CD4-positive, alpha-beta T cell (primary cell): ENCODE results near the gene ZNRF3. TPM values are rescaled to one million over a fixed set of nuclear protein-coding genes. Genes with fewer than 3 reads are reported as not detected.
"Not testable (repeated sequence)": the region's sequence is repeated elsewhere in the genome, so short reads cannot be mapped to it uniquely, and the experiment has no call there.

ENCODE experiments used
- ATAC-seq: fragments of 200-7000 bp; cut with Tn5 transposase; one replicate; pipeline ENCODE4 v1.10.0; 2022; ENCODE audit warnings: mild to moderate bottlenecking; ENCODE audit not compliant: poor library complexity
- CTCF ChIA-PET: fragments of 350-600 bp; sonication (Branson Sonifier 250); formaldehyde crosslinking; loops from one replicate; lab custom pipeline; 2021; ENCODE audit warnings: antibody characterized with exemption, inconsistent platforms; lab: Charles Lee
- POLR2A ChIA-PET: fragments of 350-600 bp; sonication (Branson Sonifier 250); formaldehyde crosslinking; loops from one replicate; lab custom pipeline; 2021; ENCODE audit warnings: antibody characterized with exemption, inconsistent platforms; lab: Charles Lee
- DNase-seq, 14 experiments: peaks; one replicate each; pipeline ENCODE4 v3.0.0-alpha.2; 2013 to 2020; ENCODE audit warnings: mixed read lengths in 2 of 14
- H3K27ac ChIP-seq, 2 donors: one replicate each; pipeline versions ENCODE4 v1.5.1 to v1.7.0; 2013; ENCODE audit warnings: low read length in 2 of 2, low read depth in 1 of 2, mild to moderate bottlenecking in 1 of 2
- H3K27me3 ChIP-seq, 2 experiments: 1 replicate in 1 of 2; 2 replicates in 1 of 2; pipeline versions ENCODE4 v1.6.1 to v1.7.0; 2013; ENCODE audit warnings: low read length in 2 of 2, control low read depth in 1 of 2, mild to moderate bottlenecking in 1 of 2, moderate library complexity in 1 of 2; ENCODE audit not compliant: insufficient read depth in 2 of 2, control insufficient read depth in 1 of 2
- H3K36me3 ChIP-seq: one replicate; pipeline ENCODE4 v1.6.1; 2013; ENCODE audit warnings: low read length, control low read depth; ENCODE audit not compliant: insufficient read depth
- H3K4me1 ChIP-seq: one replicate; pipeline ENCODE4 v1.6.1; 2013; ENCODE audit warnings: low read length, control low read depth; ENCODE audit not compliant: insufficient read depth
- H3K4me3 ChIP-seq: one replicate; pipeline ENCODE4 v1.5.1; 2013; ENCODE audit warnings: mild to moderate bottlenecking, low read length, moderate library complexity
- H3K9me3 ChIP-seq, 2 experiments: 1 replicate in 1 of 2; 2 replicates in 1 of 2; pipeline versions ENCODE4 v1.6.1 to v1.7.0; 2013; ENCODE audit warnings: low read length in 2 of 2, mild to moderate bottlenecking in 2 of 2, control low read depth in 1 of 2, moderate library complexity in 1 of 2; ENCODE audit not compliant: control insufficient read depth in 1 of 2, insufficient read depth in 1 of 2
- H3K27ac Mint-ChIP-seq: one replicate; pipeline ENCODE4 v1.8.0; 2020; ENCODE audit warnings: mixed read lengths
- H3K27me3 Mint-ChIP-seq: one replicate; pipeline ENCODE4 v1.8.0; 2021; ENCODE audit warnings: mixed read lengths
- H3K36me3 Mint-ChIP-seq: one replicate; pipeline ENCODE4 v1.8.0; 2021; ENCODE audit warnings: low read depth, mixed read lengths
- H3K4me1 Mint-ChIP-seq: one replicate; pipeline ENCODE4 v1.8.0; 2021; ENCODE audit warnings: low read depth, mixed read lengths
- H3K4me3 Mint-ChIP-seq: one replicate; pipeline ENCODE4 v1.8.0; 2020; ENCODE audit warnings: mild to moderate bottlenecking, mixed read lengths
- H3K9me3 Mint-ChIP-seq: one replicate; pipeline ENCODE4 v1.8.0; 2020; ENCODE audit warnings: mixed read lengths
- CTCF ChIP-seq: fragments of 200-600 bp; IDR thresholded peaks from one replicate; pipeline ENCODE4 v1.8.0; 2022; ENCODE audit warnings: antibody characterized with exemption, mild to moderate bottlenecking
- intact Hi-C, 2 experiments: fragments of 100-400 bp; cut with DNase I in 1 of 2; cut with micrococcal nuclease in 1 of 2; formaldehyde crosslinking; loops; one replicate each; pipeline versions ENCODE4 v1.15.1 to v1.9.0; 2023 to 2025; cut with DNase I, micrococcal nuclease
- total RNA-seq, 174 experiments: library from RNA in 2 of 174; stranded (reverse) in 2 of 174; gene quantifications; one replicate each; pipeline ENCODE4 v1.2.3 and lab custom pipeline; 2021 to 2026

Gene ZNRF3
- total RNA-seq, 2 experiments from 2014 or later: 0.38 to 0.61 TPM

DNA sequence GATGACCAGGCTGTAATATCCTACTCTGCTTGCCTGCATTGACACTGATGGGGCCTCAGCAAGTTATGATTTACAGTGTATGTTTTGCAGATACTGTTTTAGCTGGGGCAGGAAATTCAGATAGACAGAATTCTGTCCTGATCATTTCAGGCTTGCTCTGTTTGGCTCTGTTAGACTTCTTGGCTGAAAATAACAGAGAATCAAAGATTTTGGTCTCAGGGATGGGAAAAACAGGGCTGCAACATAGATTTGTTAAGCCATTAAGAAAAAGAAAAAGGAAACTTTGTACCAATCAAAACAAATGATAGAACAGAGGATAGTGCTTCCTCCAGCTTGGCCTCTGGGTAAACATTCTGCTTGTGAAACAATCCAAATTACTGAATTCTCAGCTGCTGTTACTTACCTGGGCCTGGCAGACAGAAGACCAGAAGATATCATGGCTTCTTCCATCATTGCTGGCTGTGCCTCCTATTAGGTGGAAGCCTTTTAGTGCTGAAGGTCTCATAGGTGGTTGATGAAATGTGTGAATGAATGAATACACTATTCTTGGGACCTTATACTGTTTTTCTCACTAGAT is 22.0 kb downstream of the ZNRF3 start:
- Histone ChIP-seq H3K27me3 (no peaks in the 10 kb centered on the region), H3K4me1 (no peaks in the 10 kb centered on the region), H3K4me3 (no peak overlapping the region), H3K9me3 (no peaks in the 10 kb centered on the region), H3K36me3 (no peaks in the 10 kb centered on the region), H3K27ac (no peak overlapping the region)
- no peaks in the 10 kb centered on the region for H3K9me3 Mint-ChIP-seq
- H3K4me3 Mint-ChIP-seq: no peak overlapping the region
- no peaks in the 10 kb centered on the region for H3K36me3 Mint-ChIP-seq
- DNase-seq (no peak), ATAC-seq (no peak)
- ChIA-PET POLR2A (interaction anchor here (0.7 kb wide), 1 partner anchor 301 kb away, joined by 3 read pairs; no protein-coding TSS in a partner anchor), CTCF (interaction anchor here (1.3 kb wide), 1 partner anchor 305 kb away, joined by 3 read pairs; no protein-coding TSS in a partner anchor)
- peaks cover 24% of the 10 kb centered on the region for H3K27me3 Mint-ChIP-seq
- intact Hi-C loops: no loop called here
- H3K27ac Mint-ChIP-seq: no peak overlapping the region
- no peak for TF ChIP-seq CTCF
- H3K4me1 Mint-ChIP-seq: peaks cover 1% of the 10 kb centered on the region

GRCh38 chr22:28906312-28906711 is 22.9 kb downstream of the ZNRF3 start:
- ChIA-PET POLR2A (no interaction called here), CTCF (no interaction called here)
- no peaks in the 10 kb centered on the region for H3K36me3 ChIP-seq
- no peak overlapping the region for H3K4me3 ChIP-seq
- no peaks in the 10 kb centered on the region for H3K27me3 ChIP-seq
- DNase-seq (no peak), ATAC-seq (no peak)
- Mint-ChIP-seq H3K27ac (no peak overlapping the region), H3K36me3 (no peaks in the 10 kb centered on the region), H3K4me3 (no peak overlapping the region), H3K4me1 (no peaks in the 10 kb centered on the region), H3K9me3 (no peaks in the 10 kb centered on the region), H3K27me3 (peaks cover 22% of the 10 kb centered on the region)
- no peaks in the 10 kb centered on the region for H3K9me3 ChIP-seq
- intact Hi-C loops: no loop called here
- no peak overlapping the region for H3K27ac ChIP-seq
- no peaks in the 10 kb centered on the region for H3K4me1 ChIP-seq
- no peak for TF ChIP-seq CTCF

GRCh38 chr22:28907311-28908008 is 24.1 kb downstream of the ZNRF3 start:
- H3K9me3 ChIP-seq: no peaks in the 10 kb centered on the region
- intact Hi-C loops: no loop called here
- Mint-ChIP-seq H3K27ac (no peak overlapping the region), H3K4me3 (no peak overlapping the region), H3K27me3 (peaks cover 20% of the 10 kb centered on the region), H3K9me3 (no peaks in the 10 kb centered on the region), H3K36me3 (no peaks in the 10 kb centered on the region), H3K4me1 (no peaks in the 10 kb centered on the region)
- TF ChIP-seq CTCF: no peak
- ATAC-seq: no peak
- no peaks in the 10 kb centered on the region for H3K4me1 ChIP-seq
- H3K36me3 ChIP-seq: no peaks in the 10 kb centered on the region
- no peaks in the 10 kb centered on the region for H3K27me3 ChIP-seq
- CTCF ChIA-PET: no interaction called here
- POLR2A ChIA-PET: no interaction called here
- no peak overlapping the region for H3K27ac ChIP-seq
- no peak for DNase-seq
- no peak overlapping the region for H3K4me3 ChIP-seq

DNA sequence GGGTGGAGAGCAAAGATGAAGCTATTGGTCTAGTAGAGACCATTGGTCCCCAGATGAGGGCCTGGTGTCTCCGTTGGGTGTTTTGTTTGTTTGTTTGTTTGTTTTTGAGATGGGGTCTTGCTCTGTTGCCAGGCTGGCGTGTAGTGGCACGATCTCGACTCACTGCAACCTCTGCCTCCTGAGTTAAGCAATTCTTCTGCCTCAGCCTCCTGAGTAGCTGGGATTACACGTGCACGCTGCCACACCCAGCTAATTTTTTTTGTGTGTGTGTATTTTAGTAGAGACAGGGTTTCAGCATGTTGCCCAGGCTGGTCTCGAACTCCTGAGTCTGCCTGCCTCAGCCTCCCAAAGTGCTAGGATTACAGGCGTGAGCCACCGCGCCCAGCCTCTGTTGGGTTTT is 25.4 kb downstream of the ZNRF3 start:
- POLR2A ChIA-PET, H3K36me3 ChIP-seq, H3K4me1 ChIP-seq, H3K27ac Mint-ChIP-seq, H3K27me3 ChIP-seq, ATAC-seq, intact Hi-C loops, CTCF ChIA-PET, H3K36me3 Mint-ChIP-seq, DNase-seq, H3K4me1 Mint-ChIP-seq, H3K9me3 Mint-ChIP-seq, H3K9me3 ChIP-seq, H3K4me3 Mint-ChIP-seq, H3K4me3 ChIP-seq, H3K27ac ChIP-seq: not testable (repeated sequence)
- H3K27me3 Mint-ChIP-seq: peaks cover 18% of the 10 kb centered on the region
